ENCODE results near the gene HPN.

HPN gene

GRCh38 chr19:35080613-35081170, 39.2 kb downstream of the HPN start:
- in situ Hi-C loops (cut with HindIII; ENCODE audit: low sequenced_read_pairs): no loop called here

- in situ Hi-C loops (cut with HindIII; ENCODE audit: low sequenced_read_pairs): no loop called here
These were observed 39.7 kb downstream of the HPN start for GRCh38 chr19:35081201-35081600.

GRCh38 chr19:35083691-35084508, 42.4 kb downstream of the HPN start:
- in situ Hi-C loops (cut with HindIII; ENCODE audit: low sequenced_read_pairs): no loop called here

- in situ Hi-C loops (cut with HindIII; ENCODE audit: low sequenced_read_pairs): no loop called here
These were observed 42.9 kb downstream of the HPN start for GRCh38 chr19:35084509-35084762.

GRCh38 chr19:35085947-35086346, 44.4 kb downstream of the HPN start:
- in situ Hi-C loops (cut with HindIII; ENCODE audit: low sequenced_read_pairs): no loop called here

DNA sequence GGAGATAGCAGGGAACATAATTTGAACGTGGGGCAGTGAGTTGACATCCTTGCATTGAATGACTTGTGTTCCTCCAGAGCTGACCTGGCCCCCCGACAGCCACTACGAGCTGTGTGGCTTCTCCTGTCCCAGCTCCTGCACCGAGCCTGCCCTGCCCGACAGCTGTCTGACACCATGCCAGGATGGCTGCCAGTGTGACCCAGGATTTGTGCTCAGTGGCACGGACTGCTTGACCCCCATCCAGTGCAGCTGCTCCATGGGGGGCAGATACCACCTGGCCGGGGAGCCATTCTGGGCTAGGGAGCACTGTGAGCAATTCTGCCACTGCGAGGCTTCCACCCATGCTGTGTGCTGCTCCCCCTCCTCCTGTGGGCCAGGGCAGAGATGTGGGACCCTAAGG, 44.9 kb downstream of the HPN start:
- in situ Hi-C loops (cut with HindIII; ENCODE audit: low sequenced_read_pairs): no loop called here

DNA sequence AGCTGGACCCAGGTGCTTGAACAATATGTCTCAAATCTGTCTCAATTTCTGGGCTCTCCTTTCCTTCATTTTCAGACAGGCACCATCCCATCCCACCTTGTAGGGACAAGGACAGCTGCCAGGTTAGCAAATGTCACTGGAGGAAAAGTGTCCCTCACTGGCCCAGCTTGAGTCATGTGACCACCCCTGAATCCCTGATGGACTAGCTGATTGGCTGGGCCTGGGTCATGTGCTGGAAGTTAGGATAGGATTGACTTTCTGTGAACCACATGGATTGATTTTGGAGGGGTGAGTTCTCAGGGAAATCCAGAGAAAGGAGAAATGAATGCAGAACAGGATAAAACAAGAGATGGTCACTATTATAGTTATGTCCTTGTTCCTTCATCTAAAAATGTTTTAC, 45.9 kb downstream of the HPN start:
- in situ Hi-C loops (cut with HindIII; ENCODE audit: low sequenced_read_pairs): no loop called here

DNA sequence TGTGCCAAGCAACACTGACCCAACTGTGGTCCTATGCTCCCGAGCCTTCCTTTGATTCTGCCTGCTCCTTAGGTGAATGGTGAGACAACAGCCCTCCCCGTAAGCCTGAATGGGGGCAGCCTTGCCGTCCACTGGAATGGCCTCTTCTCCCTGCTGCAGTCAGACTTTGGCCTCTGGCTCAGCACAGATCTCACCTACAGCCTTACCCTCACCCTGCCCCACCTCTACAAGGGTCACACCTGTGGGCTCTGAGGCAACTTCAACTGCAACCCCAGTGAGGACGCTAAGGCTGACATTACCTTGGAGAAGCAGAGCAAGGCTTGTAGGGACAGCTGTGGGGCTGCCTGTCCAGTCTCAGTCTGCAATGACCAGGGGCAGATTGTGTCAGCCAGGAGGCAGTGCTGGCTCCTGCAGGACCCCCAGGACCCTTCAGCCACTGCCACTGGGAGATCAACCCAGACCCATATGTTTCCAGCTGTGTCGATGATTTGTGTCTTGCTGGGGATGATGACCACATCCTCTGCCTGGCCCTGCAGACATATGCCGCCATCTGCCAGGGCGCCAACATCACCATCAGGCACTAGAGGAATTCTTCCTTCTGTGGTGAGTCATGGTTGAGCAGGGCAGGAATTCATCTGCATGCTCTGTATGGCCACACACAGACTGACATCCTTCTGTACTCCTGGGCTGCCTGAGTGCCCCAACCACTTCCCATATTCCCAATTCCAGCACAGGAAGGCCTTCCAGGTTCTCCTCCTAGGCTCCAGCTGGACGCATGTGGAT, 46.8 kb downstream of the HPN start:
- in situ Hi-C loops (cut with HindIII; ENCODE audit: low sequenced_read_pairs): no loop called here

- in situ Hi-C loops (cut with HindIII; ENCODE audit: low sequenced_read_pairs): no loop called here
These were observed 48.0 kb downstream of the HPN start for GRCh38 chr19:35089554-35089953.

GRCh38 chr19:35090160-35090505, 48.6 kb downstream of the HPN start:
- in situ Hi-C loops (cut with HindIII; ENCODE audit: low sequenced_read_pairs): no loop called here

GRCh38 chr19:35090506-35091214, 49.1 kb downstream of the HPN start:
- in situ Hi-C loops (cut with HindIII; ENCODE audit: low sequenced_read_pairs): no loop called here

GRCh38 chr19:35093430-35093829, 51.9 kb downstream of the HPN start:
- in situ Hi-C loops (cut with HindIII; ENCODE audit: low sequenced_read_pairs): no loop called here

GRCh38 chr19:35093941-35094647, 52.6 kb downstream of the HPN start:
- in situ Hi-C loops (cut with HindIII; ENCODE audit: low sequenced_read_pairs): no loop called here

DNA sequence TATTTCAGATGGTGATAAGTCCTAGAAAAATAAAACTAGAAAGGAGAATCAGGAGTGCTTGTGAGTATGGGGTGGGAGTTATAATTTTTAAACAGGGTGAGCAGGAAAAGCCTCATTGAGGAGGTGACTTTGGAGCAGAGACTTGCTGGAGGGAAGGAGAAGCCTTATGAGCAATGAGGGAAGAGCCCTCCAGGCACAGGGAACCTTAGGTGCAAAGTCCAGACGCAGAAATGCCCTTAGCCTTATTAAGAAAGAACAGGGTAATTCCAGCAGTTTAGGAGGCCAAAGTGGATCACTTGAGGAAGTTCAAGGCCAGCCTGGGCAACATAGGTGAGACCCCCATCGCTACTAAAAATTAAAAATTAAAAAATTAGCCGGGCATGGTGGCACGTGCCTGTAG, 53.1 kb downstream of the HPN start:
- in situ Hi-C loops (cut with HindIII; ENCODE audit: low sequenced_read_pairs): no loop called here

- in situ Hi-C loops (cut with HindIII; ENCODE audit: low sequenced_read_pairs): no loop called here
These were observed 54.3 kb downstream of the HPN start for GRCh38 chr19:35095667-35096368.

DNA sequence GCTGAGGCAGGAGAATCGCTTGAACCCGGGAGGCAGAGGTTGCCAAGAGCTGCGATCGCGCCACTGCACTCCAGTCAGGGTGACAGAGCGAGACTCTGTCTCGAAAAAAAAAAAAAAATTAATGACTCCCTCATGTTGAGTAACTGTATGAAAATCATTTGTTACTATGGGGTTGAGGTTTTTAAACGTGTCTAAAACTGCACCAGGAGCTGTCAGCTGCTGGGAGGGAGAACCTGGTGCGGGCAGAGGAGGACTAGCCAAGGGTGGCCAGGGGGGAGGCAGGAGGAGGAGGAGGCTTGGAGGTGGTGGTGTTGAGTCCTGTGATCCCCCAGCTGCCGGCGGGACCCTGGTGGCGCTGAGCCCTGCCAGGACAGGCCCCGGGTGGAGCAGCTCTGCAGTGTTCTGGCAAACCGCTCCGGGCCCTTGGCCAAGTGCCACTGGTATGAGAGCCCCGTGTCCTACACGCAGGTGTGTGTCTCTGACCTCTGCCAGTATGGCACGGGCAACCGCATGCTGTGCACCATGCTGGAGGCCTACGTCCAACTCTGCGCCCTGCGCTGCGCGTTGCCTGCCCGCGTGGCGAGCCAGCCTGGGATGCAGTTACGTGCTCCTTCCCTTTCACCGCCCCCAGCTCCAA, 57.0 kb downstream of the HPN start:
- in situ Hi-C loops (cut with HindIII; ENCODE audit: low sequenced_read_pairs): no loop called here

DNA sequence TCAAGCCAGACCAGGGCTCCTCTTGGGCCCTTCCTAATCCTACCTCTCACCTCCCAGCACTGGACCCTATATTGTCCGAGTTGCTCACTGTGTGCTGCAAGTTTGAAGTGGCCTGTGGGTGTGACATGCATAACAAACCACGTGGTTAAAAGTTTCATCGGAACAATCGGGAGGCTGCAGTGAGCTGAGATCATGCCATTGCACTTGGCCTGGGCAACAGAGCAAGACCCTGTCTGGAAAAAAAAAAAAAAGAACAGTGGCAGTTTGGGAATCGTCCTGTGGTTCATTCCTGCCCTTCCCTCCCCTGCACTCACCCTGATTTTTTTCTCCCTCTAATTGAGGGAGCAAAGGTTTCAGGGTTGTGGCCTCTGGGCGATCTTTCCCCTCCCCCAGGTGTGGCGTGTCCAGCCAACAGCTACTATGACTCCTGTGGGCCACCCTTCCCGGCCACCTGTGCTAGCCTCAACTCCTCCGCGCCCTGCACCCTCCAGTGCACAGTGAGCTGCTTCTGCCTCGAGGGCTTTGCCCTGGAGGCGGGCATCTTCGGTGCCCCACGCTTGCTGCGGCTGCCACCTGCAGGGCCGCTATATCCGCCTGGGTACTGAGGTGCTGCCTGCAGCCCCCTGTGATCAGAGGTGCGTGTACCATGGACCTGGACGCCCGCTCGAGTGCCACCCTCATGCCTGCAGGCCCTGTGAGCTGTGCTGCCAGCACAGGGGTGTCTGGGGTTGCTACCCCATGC, 57.8 kb downstream of the HPN start:
- in situ Hi-C loops (cut with HindIII; ENCODE audit: low sequenced_read_pairs): no loop called here

GRCh38 chr19:35099897-35100275, 58.4 kb downstream of the HPN start:
- in situ Hi-C loops (cut with HindIII; ENCODE audit: low sequenced_read_pairs): no loop called here
